HEK293T (cell line): ENCODE measurements around the gene MAP4K4.

Experiments
- BHLHE40 ChIP-seq: fragments of 450-650 bp; IDR thresholded peaks from 2 replicates; pipeline ENCODE4 v1.6.1; 2016; ENCODE audit warnings: mild to moderate bottlenecking, moderate library complexity, borderline replicate concordance
- ELF4 ChIP-seq: fragments of 450-650 bp; IDR thresholded peaks from 2 replicates; pipeline ENCODE4 v1.6.1; 2017; ENCODE audit warnings: antibody characterized with exemption
- L3MBTL2 ChIP-seq: fragments of 450-650 bp; conservative IDR thresholded peaks from 2 replicates; pipeline ENCODE4 v1.6.1; 2016; ENCODE audit warnings: mild to moderate bottlenecking
- TF ChIP-seq, protein P1 (sequence below): fragments of 450-650 bp; IDR thresholded peaks from 2 replicates; pipeline ENCODE4 v1.6.1; 2016

DNA sequence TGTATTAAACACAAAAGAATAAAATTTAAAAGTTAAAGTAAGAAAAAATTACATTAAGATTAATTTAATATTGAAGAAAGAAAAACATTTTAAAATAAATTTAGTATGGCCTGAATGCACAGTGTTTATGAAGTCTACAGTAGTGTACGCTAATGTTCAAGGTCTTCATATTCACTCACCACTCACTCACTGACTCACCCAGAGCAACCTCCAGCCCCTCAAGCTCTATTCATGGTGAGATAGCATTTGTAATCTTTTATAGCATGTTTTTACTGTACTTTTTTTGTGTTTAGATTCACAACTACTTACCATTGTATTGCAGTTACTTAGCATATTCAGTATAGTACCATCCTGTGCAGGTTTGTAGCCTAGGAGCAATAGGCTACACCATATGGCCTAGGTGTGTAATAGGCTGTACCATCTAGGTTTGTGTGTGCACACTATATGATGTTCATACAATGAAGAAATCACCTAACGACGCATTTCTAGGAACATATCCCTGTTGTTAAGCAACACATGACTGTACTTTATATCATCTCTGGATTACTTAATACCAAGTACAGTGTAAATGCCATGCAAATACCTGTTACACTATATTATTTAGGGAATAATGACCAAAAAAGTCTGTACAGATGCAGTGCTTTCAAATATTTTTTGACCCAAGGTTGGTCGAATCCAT, 150.3 kb downstream of the MAP4K4 start:
- TF ChIP-seq, protein P1, sequence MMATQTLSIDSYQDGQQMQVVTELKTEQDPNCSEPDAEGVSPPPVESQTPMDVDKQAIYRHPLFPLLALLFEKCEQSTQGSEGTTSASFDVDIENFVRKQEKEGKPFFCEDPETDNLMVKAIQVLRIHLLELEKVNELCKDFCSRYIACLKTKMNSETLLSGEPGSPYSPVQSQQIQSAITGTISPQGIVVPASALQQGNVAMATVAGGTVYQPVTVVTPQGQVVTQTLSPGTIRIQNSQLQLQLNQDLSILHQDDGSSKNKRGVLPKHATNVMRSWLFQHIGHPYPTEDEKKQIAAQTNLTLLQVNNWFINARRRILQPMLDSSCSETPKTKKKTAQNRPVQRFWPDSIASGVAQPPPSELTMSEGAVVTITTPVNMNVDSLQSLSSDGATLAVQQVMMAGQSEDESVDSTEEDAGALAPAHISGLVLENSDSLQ = no peak
- TF ChIP-seq ELF4 (no peak), L3MBTL2 (no peak), BHLHE40 (no peak)
